Measurements from ENCODE around the gene LY6G6D. TPM values are rescaled to one million over a fixed set of nuclear protein-coding genes. Genes with fewer than 3 reads are reported as not detected.
A peak's percentile ranks its signal among the peaks of the same experiment; 100 is the strongest.

The LY6G6D gene
- total and polyA plus RNA-seq, 2 of the 13 experiments (the other 11 are each of a cell fraction or from before 2014, with no cell fraction given): not detected

- 0 out of 2 replicates have a peak, but pooled peaks have one; percentile 16 for TF ChIP-seq RXRA (CRISPR knock-in tag; IDR thresholded peaks at IDR 0.05)
- no peak for TF ChIP-seq FOSL1 (CRISPR knock-in tag; IDR thresholded peaks at IDR 0.05; ENCODE audit: borderline replicate concordance)
- TF ChIP-seq JARID2 (CRISPR knock-in tag; IDR thresholded peaks at IDR 0.05; ENCODE audit: insufficient replicate concordance): no peak
- TF ChIP-seq ZFP82 (CRISPR knock-in tag; IDR thresholded peaks at IDR 0.05; ENCODE audit: borderline replicate concordance): no peak
- no peak for TF ChIP-seq ZNF407 (CRISPR knock-in tag; IDR thresholded peaks at IDR 0.05; ENCODE audit: not compliant biosample characterization)
- no peak for TF ChIP-seq PAF1 (CRISPR knock-in tag; IDR thresholded peaks at IDR 0.05)
- 0 out of 2 replicates have a peak, but pooled peaks have one; percentile 33 for TF ChIP-seq DNMT3B (CRISPR knock-in tag; conservative IDR thresholded peaks at IDR 0.05)
- no peak for TF ChIP-seq NFYC (CRISPR knock-in tag; IDR thresholded peaks at IDR 0.05)
- TF ChIP-seq GATAD1 (CRISPR knock-in tag; IDR thresholded peaks at IDR 0.05): peak; percentile 53; the same call in 1 of the 2 replicates
- TF ChIP-seq TBX3 (IDR thresholded peaks at IDR 0.05; ENCODE audit: borderline replicate concordance): no peak
- peak; percentile 20 for TF ChIP-seq HNRNPK (IDR thresholded peaks at IDR 0.05; ENCODE audit: low read depth, low read length, poor library complexity, severe bottlenecking)
- no peak for TF ChIP-seq POLR2AphosphoS2 (IDR thresholded peaks at IDR 0.05; ENCODE audit: low read depth, low read length)
- TF ChIP-seq ZNF572 (CRISPR knock-in tag; IDR thresholded peaks at IDR 0.05): 0 out of 2 replicates have a peak, but pooled peaks have one; percentile 81
- TF ChIP-seq PRMT3 (CRISPR knock-in tag; IDR thresholded peaks at IDR 0.05; ENCODE audit: borderline replicate concordance, low read depth): no peak
- no peak for TF ChIP-seq SMAD1 (CRISPR knock-in tag; IDR thresholded peaks at IDR 0.05; ENCODE audit: borderline replicate concordance, low read depth)
- no peak for TF ChIP-seq ZFX (CRISPR knock-in tag; IDR thresholded peaks at IDR 0.05; ENCODE audit: low read depth)
- TF ChIP-seq HNRNPLL (IDR thresholded peaks at IDR 0.05; ENCODE audit: low read depth, low read length, poor library complexity, severe bottlenecking): no peak
- no peak for TF ChIP-seq ZNF17 (CRISPR knock-in tag; IDR thresholded peaks at IDR 0.05)
- TF ChIP-seq ZSCAN12 (CRISPR knock-in tag; IDR thresholded peaks at IDR 0.05): no peak
- no peak; the same call in 1 of the 2 replicates for TF ChIP-seq MTA1 (CRISPR knock-in tag; IDR thresholded peaks at IDR 0.05; ENCODE audit: borderline replicate concordance)
- TF ChIP-seq CCAR2 (optimal IDR thresholded peaks at IDR 0.05; ENCODE audit: low read depth, low read length): peak; percentile 52
- TF ChIP-seq ZNF713 (CRISPR knock-in tag; IDR thresholded peaks at IDR 0.05): 0 out of 2 replicates have a peak, but pooled peaks have one; percentile 3
- no peak; the same call in 1 of the 2 replicates for TF ChIP-seq ZNF619 (CRISPR knock-in tag; IDR thresholded peaks at IDR 0.05)
Measured at GRCh38 chr6:31728767-31729514, 13.8 kb downstream of the LY6G6D start, which contains the start of gene DDAH2 (continued).

All from HepG2 (cell line).